Glutamatergic neuron (in vitro differentiated cells): Measurements from ENCODE around the gene UPP1. TPM values are rescaled to one million over a fixed set of nuclear protein-coding genes. Genes with fewer than 3 reads are reported as not detected.

Source experiments
- DNase-seq: peaks from one replicate; pipeline ENCODE4 v3.0.0; 2022
- H3K27ac Mint-ChIP-seq: one replicate; pipeline ENCODE4 v1.8.0; 2020; ENCODE audit warnings: mild to moderate bottlenecking, mixed read lengths, inconsistent platforms; ENCODE audit not compliant: unreplicated experiment
- H3K27me3 Mint-ChIP-seq: one replicate; pipeline ENCODE4 v1.8.0; 2020; ENCODE audit warnings: mild to moderate bottlenecking, moderate library complexity, mixed read lengths, inconsistent platforms; ENCODE audit not compliant: unreplicated experiment
- H3K36me3 Mint-ChIP-seq: one replicate; pipeline ENCODE4 v1.8.0; 2020; ENCODE audit warnings: mild to moderate bottlenecking, mixed read lengths, inconsistent platforms; ENCODE audit not compliant: unreplicated experiment
- H3K4me1 Mint-ChIP-seq: one replicate; pipeline ENCODE4 v1.8.0; 2020; ENCODE audit warnings: mild to moderate bottlenecking, low read depth, mixed read lengths, inconsistent platforms; ENCODE audit not compliant: unreplicated experiment
- H3K4me3 Mint-ChIP-seq: one replicate; pipeline ENCODE4 v1.8.0; 2020; ENCODE audit warnings: mild to moderate bottlenecking, mixed read lengths, inconsistent platforms; ENCODE audit not compliant: unreplicated experiment
- H3K9me3 Mint-ChIP-seq: one replicate; pipeline ENCODE4 v1.8.0; 2020; ENCODE audit warnings: mild to moderate bottlenecking, moderate library complexity, mixed read lengths, inconsistent platforms; ENCODE audit not compliant: unreplicated experiment
- CTCF ChIP-seq: fragments of 200-600 bp; sonication (generic); IDR thresholded peaks from one replicate; pipeline ENCODE4 v1.5.0; 2021; ENCODE audit not compliant: partially characterized antibody, unreplicated experiment
- total RNA-seq: library from RNA; stranded (reverse); fragmentation: NEBNext Ultra II Directional; extraction: Animal tissue kit (Norgen Biotek cat#: 25700); gene quantifications from one replicate; pipeline ENCODE4 v1.2.1, GENCODE V29; 2021; ENCODE audit not compliant: unreplicated experiment

UPP1 gene
- total RNA-seq, 1 donor from 2014 or later = 29.8 TPM

GRCh38 chr7:48052748-48053147 lies 36.3 kb upstream of the UPP1 start:
- H3K9me3 Mint-ChIP-seq = no peaks in the 10 kb centered on the region
- no peak overlapping the region for H3K27ac Mint-ChIP-seq
- DNase-seq = no peak
- TF ChIP-seq CTCF = no peak
- peaks cover 4% of the 10 kb centered on the region for H3K36me3 Mint-ChIP-seq
- H3K4me3 Mint-ChIP-seq = no peak overlapping the region
- H3K27me3 Mint-ChIP-seq = peaks cover 4% of the 10 kb centered on the region
- H3K4me1 Mint-ChIP-seq = peaks cover 7% of the 10 kb centered on the region

GRCh38 chr7:48053736-48054135 lies 35.3 kb upstream of the UPP1 start:
- no peak overlapping the region for H3K27ac Mint-ChIP-seq
- TF ChIP-seq CTCF = no peak
- DNase-seq = no peak
- H3K4me3 Mint-ChIP-seq = no peak overlapping the region
- H3K4me1 Mint-ChIP-seq = peaks cover 7% of the 10 kb centered on the region
- H3K9me3 Mint-ChIP-seq = no peaks in the 10 kb centered on the region
- H3K36me3 Mint-ChIP-seq = no peaks in the 10 kb centered on the region
- peaks cover 4% of the 10 kb centered on the region for H3K27me3 Mint-ChIP-seq

GRCh38 chr7:48058990-48059389 lies 30.1 kb upstream of the UPP1 start:
- no peaks in the 10 kb centered on the region for H3K36me3 Mint-ChIP-seq
- H3K27me3 Mint-ChIP-seq = no peaks in the 10 kb centered on the region
- H3K27ac Mint-ChIP-seq = no peak overlapping the region
- H3K9me3 Mint-ChIP-seq = peaks cover 1% of the 10 kb centered on the region
- no peak for DNase-seq
- no peak overlapping the region for H3K4me3 Mint-ChIP-seq
- no peak for TF ChIP-seq CTCF
- no peaks in the 10 kb centered on the region for H3K4me1 Mint-ChIP-seq

- Mint-ChIP-seq H3K36me3 (no peaks in the 10 kb centered on the region), H3K9me3 (peaks cover 2% of the 10 kb centered on the region), H3K4me3 (no peak overlapping the region), H3K4me1 (no peaks in the 10 kb centered on the region), H3K27me3 (no peaks in the 10 kb centered on the region), H3K27ac (no peak overlapping the region)
- DNase-seq = no peak
- TF ChIP-seq CTCF = no peak
Measured at GRCh38 chr7:48059706-48060105, 29.4 kb upstream of the UPP1 start.

GRCh38 chr7:48063985-48064384 lies 25.1 kb upstream of the UPP1 start:
- H3K4me1 Mint-ChIP-seq = no peaks in the 10 kb centered on the region
- no peak overlapping the region for H3K27ac Mint-ChIP-seq
- no peak for DNase-seq
- H3K27me3 Mint-ChIP-seq = no peaks in the 10 kb centered on the region
- H3K9me3 Mint-ChIP-seq = peaks cover 2% of the 10 kb centered on the region
- no peak overlapping the region for H3K4me3 Mint-ChIP-seq
- no peak for TF ChIP-seq CTCF
- H3K36me3 Mint-ChIP-seq = no peaks in the 10 kb centered on the region
